Measurements from ENCODE around the gene CFAP65.

DNA sequence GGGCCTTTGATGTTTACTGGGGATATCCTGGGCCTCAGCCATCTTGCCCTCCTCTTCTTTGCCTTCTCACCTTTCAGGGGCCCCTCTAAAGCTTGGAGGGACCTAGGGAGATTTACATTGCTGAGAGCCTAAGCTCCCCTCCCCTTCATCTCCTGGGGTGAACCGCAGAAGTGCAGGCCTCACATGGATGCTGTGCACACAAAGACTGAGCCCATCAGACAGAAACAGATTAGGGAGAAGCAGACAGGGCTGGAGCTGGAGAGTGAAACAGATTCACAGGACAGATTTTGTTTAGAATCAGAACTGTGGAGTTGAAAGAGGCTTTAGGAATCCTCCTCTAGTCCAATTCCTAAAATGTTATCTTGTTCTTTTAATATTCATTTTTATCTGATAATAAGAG, 85.3 kb downstream of the CFAP65 start:
- no peak for TF ChIP-seq NCOA2 (IDR thresholded peaks at IDR 0.05; ENCODE audit: partially characterized antibody in 2 of 2)
- TF ChIP-seq PHF8 (IDR thresholded peaks at IDR 0.05; ENCODE audit: borderline replicate concordance, low read length), result no peak
- TF ChIP-seq ZNF263 (CRISPR knock-in tag; IDR thresholded peaks at IDR 0.05; ENCODE audit: borderline replicate concordance), result no peak
- no peak for TF ChIP-seq NR2C1 (IDR thresholded peaks at IDR 0.05)
- TF ChIP-seq NR2C1 (tag; IDR thresholded peaks at IDR 0.05), result no peak

Measured in K562 (cell line).